OCI-LY1 (cell line): ENCODE data around the gene SSTR4.

ENCODE experiments used
- H2AFZ ChIP-seq: fragments of 200-600 bp; sonication (generic), shearing (Covaris generic); 2 replicates; pipeline ENCODE4 v1.6.0; 2014; ENCODE audit warnings: antibody characterized with exemption, mild to moderate bottlenecking, low read length
- H3F3A ChIP-seq: fragments of 200-600 bp; sonication (generic), shearing (Covaris generic); 2 replicates; pipeline ENCODE4 v1.6.0; 2014; ENCODE audit warnings: mild to moderate bottlenecking, antibody characterized with exemption, low read length, moderate library complexity; ENCODE audit not compliant: insufficient read depth
- H3K27ac ChIP-seq: fragments of 200-600 bp; sonication (generic); 2 replicates; pipeline ENCODE4 v1.5.1; 2014; ENCODE audit warnings: low read length, mixed run types, mild to moderate bottlenecking, low read depth; ENCODE audit not compliant: poor library complexity, severe bottlenecking
- H3K27me3 ChIP-seq: fragments of 200-600 bp; sonication (generic); 2 replicates; pipeline ENCODE4 v1.6.0; 2014; ENCODE audit warnings: antibody characterized with exemption, mild to moderate bottlenecking, low read length, moderate library complexity; ENCODE audit not compliant: insufficient read depth
- H3K36me3 ChIP-seq: fragments of 200-600 bp; sonication (generic); 2 replicates; pipeline ENCODE4 v1.6.1; 2014; ENCODE audit warnings: mild to moderate bottlenecking, antibody characterized with exemption, low read length, moderate library complexity, mixed read lengths; ENCODE audit not compliant: insufficient read depth
- H3K4me1 ChIP-seq: fragments of 200-600 bp; sonication (generic); 2 replicates; pipeline ENCODE4 v1.5.1; 2014; ENCODE audit warnings: mild to moderate bottlenecking, low read length, moderate library complexity; ENCODE audit not compliant: insufficient read depth, severe bottlenecking
- H3K4me2 ChIP-seq: fragments of 200-600 bp; sonication (generic), shearing (Covaris generic); 2 replicates; pipeline ENCODE4 v1.6.1; 2014; ENCODE audit warnings: low read length
- H3K4me3 ChIP-seq: fragments of 200-600 bp; sonication (generic); 2 replicates; pipeline ENCODE4 v1.5.1; 2014; ENCODE audit warnings: low read length, low read depth, mild to moderate bottlenecking, mixed read lengths; ENCODE audit not compliant: poor library complexity, severe bottlenecking
- H3K79me2 ChIP-seq: fragments of 200-600 bp; shearing (Covaris generic); 2 replicates; pipeline ENCODE4 v1.6.1; 2016; ENCODE audit warnings: mixed run types, low read length, mixed read lengths; ENCODE audit not compliant: insufficient read depth
- H3K9ac ChIP-seq: fragments of 200-600 bp; sonication (generic), shearing (Covaris generic); 2 replicates; pipeline ENCODE4 v1.6.1; 2014; ENCODE audit warnings: mild to moderate bottlenecking, low read length, mixed read lengths
- H3K9me2 ChIP-seq: fragments of 200-600 bp; sonication (generic), shearing (Covaris generic); 2 replicates; pipeline ENCODE4 v1.6.1; 2014; ENCODE audit warnings: low read depth, mild to moderate bottlenecking, low read length, mixed read lengths
- H3K9me3 ChIP-seq: fragments of 200-600 bp; shearing (Covaris generic); 2 replicates; pipeline ENCODE4 v1.6.1; 2014; ENCODE audit warnings: low read length, mixed read lengths
- H4K20me1 ChIP-seq: fragments of 200-600 bp; sonication (generic), shearing (Covaris generic); 2 replicates; pipeline ENCODE4 v1.6.0; 2016; ENCODE audit warnings: mild to moderate bottlenecking, low read length; ENCODE audit not compliant: insufficient read depth
- EZH2 ChIP-seq: fragments of 200-600 bp; sonication (generic), shearing (Covaris generic); IDR thresholded peaks from 2 replicates; pipeline ENCODE4 v1.8.0; 2017; ENCODE audit warnings: borderline replicate concordance, mixed run types, mild to moderate bottlenecking, antibody characterized with exemption, low read length, moderate library complexity, mixed read lengths
- TF ChIP-seq, protein P1 (sequence below): fragments of 200-600 bp; sonication (generic), shearing (Covaris generic); IDR thresholded peaks from 2 replicates; pipeline ENCODE4 v1.5.1; 2017; ENCODE audit warnings: mild to moderate bottlenecking, antibody characterized with exemption, low read length, moderate library complexity, mixed read lengths

Gene SSTR4

DNA sequence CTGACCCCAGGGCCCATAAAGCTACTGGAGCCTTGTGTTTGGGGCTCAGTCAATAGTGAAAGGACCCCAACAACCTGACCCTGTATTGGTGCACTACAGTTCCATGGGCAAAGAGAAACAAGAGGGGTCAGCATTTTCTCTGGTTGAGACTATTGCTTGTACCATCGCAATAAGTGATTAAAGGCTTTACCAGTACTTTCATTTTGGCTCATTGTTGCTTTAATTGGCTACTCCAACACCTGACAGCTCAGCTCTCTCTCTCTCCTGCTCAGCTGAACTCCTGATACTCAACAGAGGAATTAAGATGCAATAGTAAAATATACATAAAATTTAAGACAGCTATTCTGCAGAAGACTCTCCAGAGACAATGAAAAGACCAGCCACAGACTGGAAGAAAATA, 33.2 kb downstream of the SSTR4 start:
- Histone ChIP-seq H3K36me3 (no peaks in the 10 kb centered on the region; the same call in 1 of the 2 replicates), H3K9ac (no peak overlapping the region), H3K27me3 (no peaks in the 10 kb centered on the region), H2AFZ (no peak overlapping the region), H4K20me1 (no peaks in the 10 kb centered on the region), H3K27ac (no peak overlapping the region), H3K9me3 (no peaks in the 10 kb centered on the region), H3K79me2 (no peaks in the 10 kb centered on the region), H3K4me3 (no peak overlapping the region), H3K4me2 (no peak overlapping the region), H3K4me1 (no peaks in the 10 kb centered on the region), H3K9me2 (no peaks in the 10 kb centered on the region), H3F3A (no peaks in the 10 kb centered on the region)
- no peak for TF ChIP-seq EZH2
- TF ChIP-seq, protein P1, sequence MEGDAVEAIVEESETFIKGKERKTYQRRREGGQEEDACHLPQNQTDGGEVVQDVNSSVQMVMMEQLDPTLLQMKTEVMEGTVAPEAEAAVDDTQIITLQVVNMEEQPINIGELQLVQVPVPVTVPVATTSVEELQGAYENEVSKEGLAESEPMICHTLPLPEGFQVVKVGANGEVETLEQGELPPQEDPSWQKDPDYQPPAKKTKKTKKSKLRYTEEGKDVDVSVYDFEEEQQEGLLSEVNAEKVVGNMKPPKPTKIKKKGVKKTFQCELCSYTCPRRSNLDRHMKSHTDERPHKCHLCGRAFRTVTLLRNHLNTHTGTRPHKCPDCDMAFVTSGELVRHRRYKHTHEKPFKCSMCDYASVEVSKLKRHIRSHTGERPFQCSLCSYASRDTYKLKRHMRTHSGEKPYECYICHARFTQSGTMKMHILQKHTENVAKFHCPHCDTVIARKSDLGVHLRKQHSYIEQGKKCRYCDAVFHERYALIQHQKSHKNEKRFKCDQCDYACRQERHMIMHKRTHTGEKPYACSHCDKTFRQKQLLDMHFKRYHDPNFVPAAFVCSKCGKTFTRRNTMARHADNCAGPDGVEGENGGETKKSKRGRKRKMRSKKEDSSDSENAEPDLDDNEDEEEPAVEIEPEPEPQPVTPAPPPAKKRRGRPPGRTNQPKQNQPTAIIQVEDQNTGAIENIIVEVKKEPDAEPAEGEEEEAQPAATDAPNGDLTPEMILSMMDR = no peak

DNA sequence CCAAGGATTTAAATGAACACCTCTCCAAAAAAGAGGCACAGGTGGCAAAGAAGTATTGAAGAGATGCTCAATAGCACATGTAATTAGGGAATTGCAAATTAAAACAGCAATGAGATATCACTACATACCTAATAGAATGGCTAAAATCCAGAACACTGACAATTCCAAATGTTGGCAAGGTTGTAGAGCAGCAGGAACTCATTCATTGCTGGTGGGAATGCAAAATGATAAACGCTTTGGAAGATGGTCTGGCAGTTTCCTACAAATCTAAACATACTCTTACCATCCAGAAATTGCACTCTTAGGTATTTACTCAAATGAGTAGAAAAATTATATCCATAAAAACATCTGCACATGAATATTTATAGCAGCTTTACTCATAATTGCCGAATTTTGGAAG, 34.0 kb downstream of the SSTR4 start:
- H3K27ac ChIP-seq = no peak overlapping the region
- no peaks in the 10 kb centered on the region for H3K9me3 ChIP-seq
- no peak overlapping the region for H2AFZ ChIP-seq
- H3K4me1 ChIP-seq = no peaks in the 10 kb centered on the region
- no peak overlapping the region for H3K4me3 ChIP-seq
- H3K9me2 ChIP-seq = no peaks in the 10 kb centered on the region
- no peaks in the 10 kb centered on the region for H3K79me2 ChIP-seq
- H3K9ac ChIP-seq = no peak overlapping the region
- no peaks in the 10 kb centered on the region for H4K20me1 ChIP-seq
- TF ChIP-seq, protein P1 = no peak
- no peak for TF ChIP-seq EZH2
- H3K27me3 ChIP-seq = no peaks in the 10 kb centered on the region
- no peaks in the 10 kb centered on the region for H3F3A ChIP-seq
- H3K36me3 ChIP-seq = no peaks in the 10 kb centered on the region; the same call in 1 of the 2 replicates
- no peak overlapping the region for H3K4me2 ChIP-seq

DNA sequence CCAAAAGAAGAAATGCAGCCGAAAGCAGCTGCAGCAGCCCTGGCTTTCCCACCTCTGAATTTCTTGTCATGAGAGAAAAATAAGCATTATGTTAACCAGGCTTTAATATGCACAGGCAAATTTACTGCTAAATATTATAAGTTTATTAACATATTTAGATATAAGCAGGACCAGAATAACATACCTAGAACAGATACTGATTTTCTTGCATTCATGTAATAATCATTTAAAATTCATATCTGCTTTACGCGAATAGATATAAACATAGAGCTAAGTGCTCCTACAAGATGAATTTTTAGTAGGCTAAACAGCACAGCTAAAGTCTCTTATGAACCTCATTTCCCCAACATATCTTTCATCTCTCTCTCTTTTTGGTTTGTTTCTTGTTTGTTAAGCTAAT, 36.3 kb downstream of the SSTR4 start:
- no peak overlapping the region for H3K27ac ChIP-seq
- H3K36me3 ChIP-seq = no peaks in the 10 kb centered on the region; the same call in 1 of the 2 replicates
- H2AFZ ChIP-seq = no peak overlapping the region
- H3K79me2 ChIP-seq = no peaks in the 10 kb centered on the region
- H3K9ac ChIP-seq = no peak overlapping the region
- TF ChIP-seq, protein P1 = no peak
- no peak for TF ChIP-seq EZH2
- no peaks in the 10 kb centered on the region for H3F3A ChIP-seq
- no peaks in the 10 kb centered on the region for H3K27me3 ChIP-seq
- H3K4me3 ChIP-seq = no peak overlapping the region
- H3K9me2 ChIP-seq = no peaks in the 10 kb centered on the region
- no peaks in the 10 kb centered on the region for H3K4me1 ChIP-seq
- H4K20me1 ChIP-seq = no peaks in the 10 kb centered on the region
- no peak overlapping the region for H3K4me2 ChIP-seq
- H3K9me3 ChIP-seq = no peaks in the 10 kb centered on the region
